Esophagus squamous epithelium (tissue), 4 donors: Measurements from ENCODE around the gene CHD6.

Experiments used
- POLR2A ChIP-seq, 4 donors: fragments of 450-650 bp; IDR thresholded peaks; one replicate each; pipeline ENCODE4 v1.6.1; 2017; ENCODE audit warnings: antibody characterized with exemption in 4 of 4, mild to moderate bottlenecking in 4 of 4, moderate library complexity in 3 of 4
- TF ChIP-seq, protein P1 (sequence below), 6 experiments: fragments of 450-650 bp in 4 of 6; fragments of 200-600 bp in 2 of 6; sonication (generic) in 2 of 6; IDR thresholded peaks; one replicate each; pipeline ENCODE4 v1.5.1; 2016 to 2019; ENCODE audit warnings: antibody characterized with exemption in 6 of 6, mild to moderate bottlenecking in 4 of 6, moderate library complexity in 4 of 6

DNA sequence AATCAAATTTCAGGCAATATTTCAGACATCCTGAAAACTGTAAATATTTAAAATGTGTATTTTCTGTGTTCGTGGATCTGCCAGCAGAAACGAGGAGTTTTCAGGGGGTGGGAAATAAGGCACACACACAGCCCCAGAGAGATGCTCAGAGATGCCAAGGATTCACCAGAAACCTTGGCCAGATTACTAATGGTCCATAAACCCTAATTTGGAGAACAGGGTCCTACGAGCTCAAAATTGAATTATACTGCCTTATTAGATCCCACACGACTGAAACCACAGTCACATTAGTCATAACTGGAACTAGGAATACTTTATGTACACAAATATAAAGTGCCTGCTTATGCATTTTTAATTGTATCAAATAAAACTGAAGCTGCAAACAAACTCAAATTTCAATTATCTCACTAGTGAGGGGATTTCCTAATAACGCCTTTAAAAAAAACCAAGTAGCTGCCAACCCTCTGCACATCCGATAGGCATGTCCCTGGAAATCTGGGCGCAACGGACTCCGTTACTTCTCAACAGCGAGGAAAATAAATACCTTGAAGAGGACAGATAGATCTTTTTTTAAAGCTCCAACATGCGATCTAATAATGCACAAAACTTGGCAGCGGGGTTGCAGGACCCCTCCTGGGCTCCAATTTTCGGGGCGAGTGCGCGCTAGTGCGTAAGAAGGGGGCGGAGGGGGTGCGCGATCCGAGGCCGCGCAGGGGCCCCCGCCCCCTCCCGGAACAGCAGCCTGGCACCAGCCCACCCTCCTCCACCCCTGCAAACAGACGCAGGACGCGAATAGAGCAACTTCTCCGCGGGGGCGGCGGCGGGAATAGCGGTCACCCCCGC lies 897 bp downstream of the CHD6 start:
- TF ChIP-seq, protein P1, sequence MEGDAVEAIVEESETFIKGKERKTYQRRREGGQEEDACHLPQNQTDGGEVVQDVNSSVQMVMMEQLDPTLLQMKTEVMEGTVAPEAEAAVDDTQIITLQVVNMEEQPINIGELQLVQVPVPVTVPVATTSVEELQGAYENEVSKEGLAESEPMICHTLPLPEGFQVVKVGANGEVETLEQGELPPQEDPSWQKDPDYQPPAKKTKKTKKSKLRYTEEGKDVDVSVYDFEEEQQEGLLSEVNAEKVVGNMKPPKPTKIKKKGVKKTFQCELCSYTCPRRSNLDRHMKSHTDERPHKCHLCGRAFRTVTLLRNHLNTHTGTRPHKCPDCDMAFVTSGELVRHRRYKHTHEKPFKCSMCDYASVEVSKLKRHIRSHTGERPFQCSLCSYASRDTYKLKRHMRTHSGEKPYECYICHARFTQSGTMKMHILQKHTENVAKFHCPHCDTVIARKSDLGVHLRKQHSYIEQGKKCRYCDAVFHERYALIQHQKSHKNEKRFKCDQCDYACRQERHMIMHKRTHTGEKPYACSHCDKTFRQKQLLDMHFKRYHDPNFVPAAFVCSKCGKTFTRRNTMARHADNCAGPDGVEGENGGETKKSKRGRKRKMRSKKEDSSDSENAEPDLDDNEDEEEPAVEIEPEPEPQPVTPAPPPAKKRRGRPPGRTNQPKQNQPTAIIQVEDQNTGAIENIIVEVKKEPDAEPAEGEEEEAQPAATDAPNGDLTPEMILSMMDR (IDR thresholded peaks at IDR 0.05) = no peak
- TF ChIP-seq POLR2A (IDR thresholded peaks at IDR 0.05) = no peak
